HCT116 (cell line): ENCODE data around the gene IFITM10. TPM values are rescaled to one million over a fixed set of nuclear protein-coding genes. Genes with fewer than 3 reads are reported as not detected.

Experiments
- ATAC-seq: fragments of 200-7000 bp; cut with Tn5 transposase; 2 replicates; pipeline ENCODE4 v1.9.1; 2020; ENCODE audit warnings: mild to moderate bottlenecking, moderate library complexity
- BruUV-seq: library from RNA; stranded (reverse); fragments of 400-500 nt; replicated peaks from 2 replicates; lab custom pipeline; 2021; lab: Mats Ljungman, UMichigan
- CTCF ChIA-PET: fragments of 300-600 bp; sonication (Branson Sonifier 250); formaldehyde crosslinking; loops from one replicate; lab custom pipeline; 2021; ENCODE audit warnings: antibody characterized with exemption; lab: Charles Lee
- POLR2A ChIA-PET: fragments of 300-600, 350-600 bp; sonication (Branson Sonifier 250); formaldehyde crosslinking; loops from one replicate; lab custom pipeline; 2021; ENCODE audit warnings: antibody characterized with exemption; lab: Charles Lee
- RAD21 ChIA-PET, 2 experiments: fragments of 300-600 bp; sonication (Branson Sonifier 250); formaldehyde crosslinking; loops; one replicate each; lab custom pipeline; 2023; ENCODE audit warnings: low total read pairs in 2 of 2; ENCODE audit not compliant: uncharacterized antibody in 2 of 2, unreplicated experiment in 2 of 2, low non-redundant PET in 1 of 2; lab: Charles Lee
- DNase-seq: peaks from one replicate; pipeline ENCODE4 v3.0.0-alpha.2; 2010; ENCODE audit warnings: low read depth, low spot score
- H2AFZ ChIP-seq: fragments of 200-600 bp; shearing (Covaris generic), sonication (generic); 2 replicates; pipeline ENCODE4 v1.6.1; 2017; ENCODE audit warnings: low read depth, mixed run types, mixed read lengths, antibody characterized with exemption, low read length; ENCODE audit not compliant: poor library complexity, severe bottlenecking
- H3K27ac ChIP-seq: 2 replicates; pipeline ENCODE4 v1.5.1; 2012; ENCODE audit warnings: low read depth, low read length
- H3K27me3 ChIP-seq: fragments of 200-600 bp; sonication (generic); 2 replicates; pipeline ENCODE4 v1.6.1; 2016; ENCODE audit warnings: mixed run types, low read length, mixed read lengths; ENCODE audit not compliant: insufficient read depth
- H3K36me3 ChIP-seq, 2 experiments: fragments of 200-500 bp in 1 of 2; fragments of 200-600 bp in 1 of 2; sonication (Bioruptor generic) in 1 of 2; sonication (generic) in 1 of 2; 2 replicates each; pipeline versions ENCODE4 v1.5.1 to v1.6.1; 2014 to 2016; ENCODE audit warnings: low read length in 2 of 2, inconsistent platforms in 1 of 2, mixed read lengths in 1 of 2, mixed run types in 1 of 2; ENCODE audit not compliant: insufficient read depth in 2 of 2, control insufficient read depth in 1 of 2
- H3K4me1 ChIP-seq, 2 experiments: fragments of 200-600 bp in 1 of 2; sonication (generic) in 1 of 2; 2 replicates each; pipeline versions ENCODE4 v1.5.1 to v1.6.1; 2012 to 2017; ENCODE audit warnings: low read length in 2 of 2, inconsistent platforms in 1 of 2, mild to moderate bottlenecking in 1 of 2, mixed read lengths in 1 of 2, mixed run types in 1 of 2, moderate library complexity in 1 of 2; ENCODE audit not compliant: insufficient read depth in 2 of 2, control insufficient read depth in 1 of 2
- H3K4me2 ChIP-seq: fragments of 200-600 bp; sonication (generic); 2 replicates; pipeline ENCODE4 v1.6.1; 2017; ENCODE audit warnings: mixed run types, low read length, mixed read lengths
- H3K4me3 ChIP-seq, 2 experiments: fragments of 200-600 bp in 1 of 2; sonication (generic) in 1 of 2; replicated peaks in 1 of 2; 2 replicates each; pipeline ENCODE4 v1.5.1; 2011 to 2016; ENCODE audit warnings: low read length in 2 of 2, control low read depth in 1 of 2, low read depth in 1 of 2, mild to moderate bottlenecking in 1 of 2, mixed read lengths in 1 of 2, mixed run types in 1 of 2
- H3K79me2 ChIP-seq: fragments of 200-600 bp; sonication (generic); 2 replicates; pipeline ENCODE4 v1.6.1; 2017; ENCODE audit warnings: mild to moderate bottlenecking, mixed run types, low read length, moderate library complexity, mixed read lengths; ENCODE audit not compliant: insufficient read depth
- H3K9ac ChIP-seq: fragments of 200-600 bp; sonication (generic); 2 replicates; pipeline ENCODE4 v1.6.1; 2016; ENCODE audit warnings: low read length, mixed read lengths
- H3K9me2 ChIP-seq: fragments of 200-600 bp; sonication (generic), shearing (Covaris generic); 2 replicates; pipeline ENCODE4 v1.6.1; 2017; ENCODE audit warnings: mixed run types, mild to moderate bottlenecking, moderate library complexity; ENCODE audit not compliant: insufficient read depth
- H3K9me3 ChIP-seq, 2 experiments: fragments of 200-500 bp in 1 of 2; fragments of 200-600 bp in 1 of 2; sonication (Bioruptor generic) in 1 of 2; sonication (generic) in 1 of 2; 2 replicates each; pipeline ENCODE4 v1.6.1; 2014 to 2017; ENCODE audit warnings: low read length in 2 of 2, mixed read lengths in 2 of 2, inconsistent platforms in 1 of 2, low read depth in 1 of 2, mild to moderate bottlenecking in 1 of 2, mixed run types in 1 of 2, moderate library complexity in 1 of 2; ENCODE audit not compliant: control insufficient read depth in 1 of 2, insufficient read depth in 1 of 2
- H4K20me1 ChIP-seq: fragments of 200-600 bp; sonication (generic), shearing (Covaris generic); 2 replicates; pipeline ENCODE4 v1.6.1; 2017; ENCODE audit warnings: mixed run types, mild to moderate bottlenecking, moderate library complexity; ENCODE audit not compliant: insufficient read depth
- CEBPB ChIP-seq: IDR thresholded peaks from 2 replicates; pipeline ENCODE4 v1.6.1; 2012; ENCODE audit warnings: low read depth
- CTCF ChIP-seq, 3 experiments: fragments of 200-600 bp in 1 of 3; sonication (generic) in 1 of 3; IDR thresholded peaks in 2 of 3; conservative IDR thresholded peaks in 1 of 3; 2 replicates each; pipeline ENCODE4 v1.5.1; 2012 to 2017; ENCODE audit warnings: low read depth in 2 of 3, low read length in 2 of 3, antibody characterized with exemption in 1 of 3, borderline replicate concordance in 1 of 3, control low read depth in 1 of 3, mild to moderate bottlenecking in 1 of 3, mixed read lengths in 1 of 3, mixed run types in 1 of 3, moderate library complexity in 1 of 3; ENCODE audit not compliant: insufficient read depth in 1 of 3
- EGR1 ChIP-seq: IDR thresholded peaks from 2 replicates; pipeline ENCODE4 v1.6.1; 2012; ENCODE audit warnings: low read depth
- EZH2phosphoT487 ChIP-seq: fragments of 200-600 bp; IDR thresholded peaks from 2 replicates; pipeline ENCODE4 v1.6.1; 2018; ENCODE audit warnings: antibody characterized with exemption, borderline replicate concordance
- JUND ChIP-seq: IDR thresholded peaks from 2 replicates; pipeline ENCODE4 v1.6.1; 2012
- REST ChIP-seq: IDR thresholded peaks from 2 replicates; pipeline ENCODE4 v1.6.1; 2012; ENCODE audit warnings: low read depth
- SIN3A ChIP-seq: IDR thresholded peaks from 2 replicates; pipeline ENCODE4 v1.6.1; 2012; ENCODE audit warnings: low read depth
- YY1 ChIP-seq: IDR thresholded peaks from 2 replicates; pipeline ENCODE4 v1.6.1; 2011; ENCODE audit warnings: low read length, low read depth, moderate library complexity, mild to moderate bottlenecking; ENCODE audit not compliant: insufficient replicate concordance; ENCODE audit errors: extremely low read depth
- ZBTB33 ChIP-seq: IDR thresholded peaks from 2 replicates; pipeline ENCODE4 v1.6.1; 2011; ENCODE audit warnings: mild to moderate bottlenecking, low read length, moderate library complexity; ENCODE audit not compliant: insufficient replicate concordance; ENCODE audit errors: extremely low read depth
- intact Hi-C: fragments of 100-400 bp; cut with micrococcal nuclease; formaldehyde crosslinking; loops from 2 replicates; pipeline ENCODE4 v1.10.0; 2022
- total RNA-seq: library from RNA; stranded (reverse); gene quantifications from one replicate; pipeline ENCODE4 v1.2.1, GENCODE V29; 2021; ENCODE audit not compliant: unreplicated experiment

Gene IFITM10
- total RNA-seq, 1 experiment from 2014 or later = 1.9 TPM

- TF ChIP-seq REST = no peak
- no peak for TF ChIP-seq EGR1
- no peak for TF ChIP-seq EZH2phosphoT487
- no peak for TF ChIP-seq CEBPB
Measured at GRCh38 chr11:1761857-1762536, 11.6 kb upstream of the IFITM10 start (continued).

- ChIA-PET POLR2A (interaction anchor here (1.0 kb wide), 1 partner anchor 11 kb away, joined by 4 read pairs; no protein-coding TSS in a partner anchor), RAD21 (no interaction called here), CTCF (no interaction called here)
- Histone ChIP-seq H3K27me3 (no peaks in the 10 kb centered on the region), H3K4me3 (no peak overlapping the region), H3K9me2 (no peaks in the 10 kb centered on the region), H3K9me3 (no peaks in the 10 kb centered on the region), H3K36me3 (no peaks in the 10 kb centered on the region; a peak in 1 of 4 replicates), H2AFZ (no peak overlapping the region), H4K20me1 (no peaks in the 10 kb centered on the region), H3K4me1 (peaks cover 13 to 33% of the 10 kb centered on the region in 2 experiments; a peak in 3 of 4 replicates), H3K79me2 (peaks cover 17% of the 10 kb centered on the region; the same call in 1 of the 2 replicates), H3K9ac (no peak overlapping the region), H3K4me2 (0 out of 2 replicates have a peak overlapping the region, but pooled peaks have one; percentile 7), H3K27ac (no peak overlapping the region; the same call in 1 of the 2 replicates)
- ATAC-seq (no peak), DNase-seq (no peak)
- intact Hi-C loops = no loop called here
- no TSS peak for BruUV-seq
- TF ChIP-seq ZBTB33 (no peak), REST (no peak), CTCF (IDR thresholded peaks at IDR 0.05 in 2 of 3, conservative IDR thresholded peaks at IDR 0.05 in 1 of 3; ENCODE audit: borderline replicate concordance in 1 of 3, insufficient read depth in 1 of 3, low read depth in 2 of 3, low read length in 2 of 3) (no peak), SIN3A (no peak), YY1 (no peak), JUND (no peak)
Measured at GRCh38 chr11:1761110-1761856, 10.9 kb upstream of the IFITM10 start.
